GM19324 (cell line): ENCODE results near the gene GTF2IRD1.
"Not testable (repeated sequence)": the region's sequence is repeated elsewhere in the genome, so short reads cannot be mapped to it uniquely, and the experiment has no call there.

ENCODE experiments used
- ATAC-seq: cut with Tn5 transposase; IDR thresholded peaks from one replicate; pipeline ENCODE4 v1.9.1; 2021; ENCODE audit warnings: mild to moderate bottlenecking, moderate library complexity; ENCODE audit not compliant: unreplicated experiment, low FRiP score

Gene GTF2IRD1

DNA sequence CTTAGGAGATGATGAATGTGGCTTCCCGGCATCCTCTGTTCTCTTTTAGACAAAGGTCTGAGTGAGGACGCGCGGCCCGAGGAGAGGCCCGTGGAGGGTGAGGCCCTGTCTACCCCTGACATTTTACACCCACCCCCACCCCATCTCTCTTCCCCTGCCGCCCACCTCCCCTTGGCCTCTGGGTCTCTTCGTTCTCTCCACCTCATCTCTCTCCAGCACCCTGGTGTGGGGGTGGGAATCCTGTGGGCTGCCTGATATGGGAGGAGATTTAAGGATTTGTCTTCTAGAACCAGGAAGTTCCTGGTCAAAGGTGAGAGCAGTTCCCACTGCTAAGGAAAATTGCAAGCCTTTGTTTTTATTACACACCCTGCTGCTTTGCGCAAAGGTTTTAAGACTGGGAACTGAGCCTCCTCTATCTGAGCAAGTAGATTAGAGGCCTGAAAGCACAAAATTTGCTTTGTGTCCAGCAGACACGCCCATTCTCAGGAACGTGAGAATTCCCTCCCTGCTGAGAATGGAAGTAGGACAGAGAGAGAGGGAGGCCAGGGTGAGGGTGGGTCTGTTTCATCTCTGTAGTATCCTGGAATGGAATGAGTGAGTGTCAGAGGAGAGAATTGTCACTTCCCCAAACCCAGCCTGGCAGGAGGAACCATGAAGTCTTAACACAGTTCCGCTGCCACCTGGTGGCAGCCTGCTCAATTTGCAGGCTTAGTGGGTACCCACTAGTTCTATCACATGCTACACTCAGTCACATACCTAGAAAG is 91.2 kb downstream of the GTF2IRD1 start:
- ATAC-seq: no peak

DNA sequence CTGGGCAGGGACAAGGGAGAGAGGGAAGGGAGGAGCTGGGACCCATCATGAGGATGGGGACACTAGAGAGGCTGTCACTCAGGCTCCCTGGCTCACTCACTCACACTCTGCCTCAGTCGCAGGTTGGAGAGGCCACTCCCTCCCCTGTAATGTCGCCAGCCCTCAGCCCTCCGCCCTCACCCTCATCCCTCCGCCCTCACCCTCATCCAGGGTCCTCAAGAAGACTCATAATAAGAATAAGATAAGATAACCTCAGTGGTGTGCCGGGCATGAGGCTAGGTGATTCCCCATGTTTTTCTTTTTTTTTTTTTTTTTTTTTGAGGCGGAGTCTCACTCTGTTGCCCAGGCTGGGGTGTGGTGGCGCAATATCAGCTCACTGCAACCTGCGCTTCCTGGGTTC is 92.2 kb downstream of the GTF2IRD1 start:
- ATAC-seq: no peak

DNA sequence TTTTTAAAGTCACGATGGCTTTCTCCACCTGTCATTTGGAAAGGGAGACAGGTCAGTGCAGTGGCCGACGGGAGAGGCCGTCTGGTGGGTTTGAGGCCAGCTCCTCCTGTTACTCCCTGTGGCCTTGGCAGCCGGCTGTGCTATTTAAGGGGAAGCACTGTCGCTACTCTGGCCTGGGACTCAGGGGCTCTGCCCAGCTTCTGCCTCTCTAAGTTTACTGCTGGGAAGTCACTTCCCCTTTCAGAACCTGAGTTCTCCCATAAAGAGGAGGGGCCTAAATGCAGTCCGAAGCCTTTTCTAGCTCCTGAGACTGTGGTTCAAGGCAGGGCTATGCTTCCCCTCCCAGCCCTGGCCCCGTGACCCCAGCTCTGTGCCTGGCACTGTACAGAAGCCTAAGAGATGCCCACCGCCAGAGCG is 99.9 kb downstream of the GTF2IRD1 start:
- ATAC-seq: not testable (repeated sequence)

DNA sequence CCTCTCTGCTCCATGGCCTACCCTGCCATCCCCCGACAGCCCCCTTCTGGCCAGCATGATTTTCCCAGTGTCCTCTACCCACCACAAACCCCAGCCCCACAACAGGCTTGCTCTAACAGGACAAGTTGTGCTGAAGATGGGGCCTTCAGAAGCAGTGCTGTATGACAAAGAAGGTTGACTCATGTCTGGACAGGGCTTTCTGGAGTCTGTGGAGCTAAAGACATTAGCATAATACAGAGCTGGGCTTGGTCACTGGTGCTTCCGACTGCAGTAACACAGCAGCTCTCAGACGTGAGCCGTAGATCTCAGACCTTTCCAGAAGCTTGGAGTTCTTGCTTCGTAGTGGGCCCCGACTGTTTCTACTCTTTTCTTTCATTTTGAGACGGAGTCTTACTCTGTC is 100.5 kb downstream of the GTF2IRD1 start:
- no peak for ATAC-seq

DNA sequence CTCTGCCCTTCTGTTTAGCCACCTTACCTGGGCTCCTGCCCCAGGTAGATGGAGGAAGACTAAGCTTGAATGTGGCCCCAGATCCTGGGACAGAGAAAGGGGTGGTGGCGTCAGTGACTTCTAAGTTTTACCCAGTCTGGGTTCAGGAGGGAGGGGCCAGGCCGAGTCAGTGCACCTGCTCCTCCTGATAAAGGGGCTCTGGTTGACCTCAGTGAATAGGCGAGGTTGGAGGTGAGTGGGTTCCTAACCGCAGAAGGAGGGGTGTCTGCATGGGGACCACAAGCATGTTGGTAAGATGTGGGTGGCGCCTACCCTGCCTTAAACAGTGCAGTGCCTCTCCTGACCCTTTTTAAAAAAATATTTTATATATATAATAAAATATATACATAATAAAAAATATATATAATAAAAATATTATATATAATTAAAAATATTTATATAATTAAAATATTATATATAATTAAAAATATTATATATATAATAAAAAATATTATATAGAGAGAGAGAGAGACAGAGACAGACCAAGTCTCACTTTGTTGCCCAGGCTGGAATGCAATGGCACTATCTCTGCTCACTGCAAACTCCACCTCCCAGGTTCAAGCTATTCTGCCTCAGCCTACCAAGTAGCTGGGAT is 106.5 kb downstream of the GTF2IRD1 start:
- no peak for ATAC-seq

DNA sequence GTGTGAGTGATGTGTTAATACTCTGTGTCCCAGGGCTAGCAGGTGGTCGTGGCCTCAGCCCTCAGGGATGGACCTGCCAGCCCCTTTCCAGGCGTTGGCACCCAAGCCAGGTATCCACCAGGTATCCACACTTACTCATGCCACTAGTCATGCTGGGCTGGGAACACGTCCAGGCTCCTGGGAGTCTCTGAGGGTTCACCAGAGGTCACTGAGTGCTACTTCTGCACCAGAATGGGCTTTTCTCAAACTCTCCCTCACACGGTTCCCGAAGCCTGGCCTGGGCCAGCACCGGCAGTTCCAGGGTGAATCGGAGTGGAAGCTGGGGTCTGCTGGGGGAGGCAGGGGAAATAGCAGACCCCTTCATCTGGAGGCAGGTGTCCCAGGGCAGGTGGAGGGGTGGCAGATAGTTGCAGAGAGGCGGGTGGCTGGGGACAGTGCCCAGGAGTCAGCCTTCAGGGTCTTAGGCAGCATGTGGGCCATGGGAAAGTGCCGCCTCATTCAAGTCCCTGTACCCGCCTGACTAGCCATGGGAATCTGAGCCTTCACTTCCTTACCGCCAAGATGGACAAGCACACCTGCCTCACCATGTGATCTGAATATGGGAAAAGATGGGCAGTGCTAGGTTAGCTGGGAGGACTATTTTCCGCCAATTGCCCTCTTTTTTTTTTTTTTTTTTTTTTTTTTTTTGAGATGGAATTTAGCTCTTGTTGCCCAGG is 108.3 kb downstream of the GTF2IRD1 start:
- no peak for ATAC-seq

DNA sequence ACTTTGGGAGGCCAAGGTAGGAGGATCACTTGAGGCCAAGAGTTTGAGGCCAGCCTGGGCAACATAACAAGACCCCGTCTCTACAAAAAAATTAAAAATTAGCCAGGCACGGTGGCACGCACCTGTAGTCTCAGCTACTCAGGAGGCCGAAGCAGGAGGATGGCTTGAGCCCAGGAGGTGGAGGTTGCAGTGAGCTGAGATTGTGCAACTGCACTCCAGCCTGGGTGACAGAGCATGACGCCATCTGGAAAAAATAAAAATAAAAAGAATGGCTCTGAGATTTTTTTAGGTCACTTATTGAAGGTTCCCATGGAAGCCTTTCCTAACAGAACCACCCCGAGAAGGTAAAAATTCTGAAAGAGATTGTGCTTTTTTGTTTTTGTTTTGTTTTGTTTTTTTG is 109.9 kb downstream of the GTF2IRD1 start:
- not testable (repeated sequence) for ATAC-seq

DNA sequence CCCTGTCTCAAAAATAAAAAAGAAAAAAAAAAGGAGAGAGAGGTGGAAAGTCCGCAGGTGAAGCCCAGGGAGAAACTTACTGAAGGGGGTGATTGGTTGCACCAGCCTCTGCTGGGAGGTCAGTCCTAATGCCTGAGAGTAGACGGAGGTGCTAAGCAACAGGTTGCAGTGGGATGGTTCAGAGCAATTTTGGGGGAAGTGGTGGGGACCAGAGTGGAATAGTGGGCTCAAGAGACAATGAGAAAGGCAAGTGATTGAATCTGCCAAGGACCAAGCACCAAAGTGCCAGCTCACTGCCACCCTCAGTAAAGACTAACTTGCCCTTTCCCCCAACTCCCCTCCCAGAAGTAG is 113.6 kb downstream of the GTF2IRD1 start:
- ATAC-seq: no peak

DNA sequence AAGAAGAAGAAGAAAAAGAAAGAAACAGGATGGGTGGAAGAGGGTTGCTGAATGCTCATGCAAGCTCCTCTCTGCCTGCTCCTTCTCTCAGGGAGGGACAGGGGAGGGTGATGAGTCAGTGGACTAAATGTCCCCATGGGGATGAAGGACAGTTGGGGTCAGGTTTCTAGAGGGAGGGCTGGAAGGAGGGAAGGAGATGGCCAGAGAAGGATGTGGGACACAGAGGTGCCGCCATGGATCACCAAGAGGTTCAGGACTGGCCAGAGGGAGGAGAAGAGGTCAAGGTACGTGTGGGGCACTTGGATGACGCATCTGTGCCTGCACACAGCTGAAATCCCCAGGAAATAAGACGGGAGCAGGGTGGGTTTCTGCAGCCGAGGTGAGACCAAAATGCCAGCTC is 115.0 kb downstream of the GTF2IRD1 start:
- ATAC-seq: no peak

DNA sequence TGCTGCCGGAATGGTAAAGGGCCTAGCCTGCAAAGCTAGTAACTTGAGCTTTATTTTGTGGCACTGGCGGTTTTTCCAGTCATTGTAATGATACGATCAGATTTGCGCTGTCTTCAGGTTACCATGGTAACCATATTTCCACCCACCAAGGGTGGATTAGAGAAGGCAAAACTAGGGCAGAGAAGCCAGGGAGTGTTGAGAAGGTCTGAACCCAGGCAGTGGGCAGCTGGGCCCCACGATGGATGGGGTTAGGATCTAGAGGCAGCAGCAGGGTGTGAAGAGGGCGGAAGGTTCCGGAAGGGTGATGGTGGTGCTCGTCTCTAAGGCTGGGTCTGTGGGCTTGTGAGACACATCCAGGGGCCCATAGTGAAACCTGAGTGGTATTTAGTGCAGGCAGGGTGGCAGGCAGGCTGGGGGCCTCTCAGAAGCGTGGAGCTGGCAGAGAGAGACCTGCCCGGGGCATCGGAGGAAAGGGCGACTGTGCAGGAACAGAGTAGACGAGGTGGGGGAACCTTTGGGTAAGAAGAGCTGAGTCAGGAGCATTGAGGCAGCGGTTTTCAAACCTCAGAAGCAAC is 115.9 kb downstream of the GTF2IRD1 start:
- no peak for ATAC-seq

DNA sequence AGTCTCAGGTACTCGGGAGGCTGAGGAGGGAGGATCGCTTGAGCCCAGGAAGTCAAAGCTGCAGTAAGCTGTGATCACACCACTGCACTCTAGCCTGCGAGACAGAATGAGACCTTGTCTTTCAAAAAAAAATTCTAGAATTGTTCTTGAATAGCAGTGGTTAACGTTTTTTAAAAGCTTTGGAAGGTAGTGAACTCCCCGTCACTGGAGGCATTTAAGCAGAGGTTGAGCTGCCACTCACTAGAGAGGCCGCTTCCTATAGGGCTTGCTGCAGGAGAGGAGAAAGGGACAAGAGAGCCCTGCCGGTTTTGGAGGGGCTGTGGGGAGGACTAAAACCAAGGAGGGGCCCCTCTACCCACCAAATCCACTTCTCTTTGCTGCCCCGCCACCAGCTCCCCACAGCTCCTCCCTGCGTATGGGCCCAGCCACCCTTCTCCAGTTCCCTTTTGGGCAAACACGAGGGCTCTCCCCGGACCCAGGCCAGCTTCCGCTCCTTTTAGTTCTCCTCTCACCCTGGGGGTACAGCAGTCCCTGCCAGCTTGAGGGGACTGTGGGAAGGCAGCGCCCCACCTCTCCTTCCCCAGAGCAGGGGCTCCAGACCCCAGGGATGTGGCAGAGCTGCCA is 116.9 kb downstream of the GTF2IRD1 start:
- ATAC-seq: no peak

DNA sequence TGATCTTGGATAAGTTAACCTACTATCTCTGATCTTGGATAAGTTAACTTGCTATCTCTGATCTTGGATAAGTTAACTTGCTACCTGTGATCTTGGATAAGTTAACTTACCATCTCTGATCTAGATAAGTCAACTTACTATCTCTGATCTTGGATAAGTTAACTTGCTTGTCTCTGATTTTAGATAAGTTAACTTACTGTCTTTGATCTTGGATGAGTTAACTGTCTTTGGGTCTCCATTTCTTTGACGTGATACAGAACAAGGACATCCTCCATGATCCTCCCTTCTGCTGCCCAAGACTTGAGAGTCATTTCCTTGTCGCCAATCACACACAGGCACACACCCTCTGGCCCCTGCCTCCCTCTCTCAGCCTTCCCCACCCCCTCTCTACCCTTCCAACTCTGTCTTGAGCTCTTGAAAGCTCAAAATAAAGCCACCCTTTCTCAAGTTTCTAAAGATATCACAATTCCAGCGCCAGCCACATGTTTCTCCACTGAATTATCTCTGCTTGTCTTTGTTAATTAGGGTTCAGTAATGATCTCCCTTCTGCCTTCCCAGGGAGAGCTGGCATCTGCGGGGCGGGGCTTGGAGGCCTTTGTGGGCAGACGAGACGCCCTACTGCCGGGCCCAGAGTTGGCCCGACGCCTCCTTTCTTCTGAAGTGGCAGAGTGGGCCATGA is 118.7 kb downstream of the GTF2IRD1 start:
- no peak for ATAC-seq

DNA sequence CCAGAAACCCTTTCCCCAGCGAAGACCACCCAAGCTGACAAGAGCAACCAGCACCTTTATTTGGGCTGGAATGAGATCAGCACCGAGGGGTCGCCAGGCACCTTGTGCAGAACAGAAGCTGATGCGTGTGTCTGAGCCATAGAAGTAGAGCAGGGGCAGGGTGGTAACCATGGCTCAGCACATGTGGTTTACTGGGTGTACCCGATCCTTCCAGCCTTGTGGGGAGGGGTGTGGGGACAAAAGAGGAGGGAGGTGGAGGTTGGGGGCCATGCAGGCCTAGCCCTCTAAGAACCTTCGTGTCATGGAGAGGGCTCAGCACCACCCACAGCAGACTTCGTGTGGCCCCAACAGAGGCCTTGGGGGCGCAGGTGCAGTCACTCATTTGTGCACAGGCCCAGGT is 119.8 kb downstream of the GTF2IRD1 start:
- no peak for ATAC-seq

DNA sequence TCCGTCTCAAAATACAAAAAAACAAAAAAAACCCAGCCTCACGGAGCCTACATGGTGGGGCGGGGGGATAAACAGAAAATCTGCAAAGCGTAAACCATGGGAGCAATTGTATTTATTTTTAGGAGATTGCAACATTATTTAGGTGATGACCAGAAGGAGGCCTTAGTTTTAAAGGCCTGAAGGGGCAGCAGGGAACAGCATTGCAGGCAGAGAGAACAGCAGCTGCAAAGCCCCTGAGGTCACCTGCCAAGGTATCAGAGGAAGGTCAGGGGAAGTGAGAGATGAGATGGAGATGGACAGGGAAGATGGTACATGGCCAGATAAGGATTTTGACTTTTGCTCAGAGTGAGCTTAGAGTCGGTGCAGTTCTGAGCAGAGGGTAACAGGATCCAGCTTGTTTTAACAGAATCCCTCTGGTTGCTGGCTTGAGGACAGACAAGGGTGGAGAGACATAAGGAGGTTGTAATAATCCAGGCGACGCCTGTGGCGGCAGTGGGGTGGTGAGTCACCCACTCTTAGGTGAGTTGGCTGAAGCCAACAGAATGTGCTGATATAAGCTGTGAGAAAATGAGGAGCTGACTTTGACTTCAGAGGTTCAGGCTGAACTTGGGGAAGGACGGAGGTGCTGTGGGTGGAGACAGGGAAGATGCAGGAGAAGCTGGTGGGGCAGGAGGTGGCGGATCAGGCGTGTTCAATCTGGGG is 121.5 kb downstream of the GTF2IRD1 start:
- ATAC-seq: no peak

DNA sequence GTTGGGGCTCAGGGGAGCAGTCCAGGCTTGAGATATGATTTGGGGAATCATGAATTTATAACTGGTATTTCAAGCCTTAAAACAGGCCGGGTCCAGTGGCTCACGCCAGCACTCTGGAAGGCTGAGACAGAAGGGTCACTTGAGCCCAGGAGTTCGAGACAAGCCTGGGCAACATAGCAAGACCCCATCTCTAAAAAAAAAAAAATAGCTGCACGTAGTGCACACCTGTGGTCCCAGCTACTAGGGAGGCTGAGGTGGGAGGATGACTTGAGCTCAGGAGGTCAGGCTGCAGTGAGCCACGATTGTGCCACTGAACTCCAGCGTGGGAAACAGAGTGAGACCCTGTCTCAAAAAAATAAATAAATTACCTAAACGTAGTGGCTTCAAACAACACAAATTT is 122.1 kb downstream of the GTF2IRD1 start:
- ATAC-seq: no peak

DNA sequence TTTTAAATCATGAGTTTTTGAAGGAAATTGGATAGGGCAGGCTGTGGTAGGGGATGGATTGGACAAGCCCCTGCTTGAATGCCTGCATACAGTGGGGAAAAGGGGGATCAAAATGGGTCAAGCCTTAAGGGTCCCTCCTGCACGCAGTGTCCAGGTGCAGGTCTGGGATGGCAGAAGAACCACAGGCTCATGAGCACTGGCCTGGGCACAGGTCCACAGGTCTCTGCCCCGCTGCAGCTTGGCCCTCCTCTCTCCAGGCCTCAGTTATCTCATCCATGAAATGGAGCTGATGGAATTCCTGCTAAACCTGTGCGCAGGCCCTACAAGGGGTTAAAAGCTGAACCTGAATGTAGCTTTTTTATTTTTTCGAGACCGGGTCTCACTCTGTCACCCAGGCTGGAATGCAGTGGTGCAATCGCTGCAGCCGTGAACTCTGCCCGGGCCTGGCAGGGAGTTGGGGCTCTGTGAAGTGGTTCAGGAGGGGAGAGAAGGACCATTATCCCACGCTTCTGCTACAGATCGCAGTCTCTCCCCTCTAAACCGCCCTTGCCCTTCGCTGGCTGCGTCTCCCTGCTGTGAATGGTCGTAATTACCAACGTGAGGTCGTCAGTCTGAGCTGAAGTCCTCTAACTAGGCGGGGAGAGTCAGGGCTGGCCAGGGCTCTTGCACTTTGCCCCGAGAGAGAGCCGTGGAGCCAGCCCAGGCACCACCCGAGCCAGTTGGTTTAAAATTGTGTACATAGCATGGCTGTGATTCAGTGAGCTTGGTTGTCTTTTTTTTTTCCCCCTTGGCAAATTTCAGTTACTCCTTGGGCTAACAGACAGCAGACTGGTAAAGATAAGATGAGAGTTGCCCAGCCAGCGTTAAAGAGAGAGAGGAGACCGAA is 126.3 kb downstream of the GTF2IRD1 start:
- ATAC-seq: no peak

DNA sequence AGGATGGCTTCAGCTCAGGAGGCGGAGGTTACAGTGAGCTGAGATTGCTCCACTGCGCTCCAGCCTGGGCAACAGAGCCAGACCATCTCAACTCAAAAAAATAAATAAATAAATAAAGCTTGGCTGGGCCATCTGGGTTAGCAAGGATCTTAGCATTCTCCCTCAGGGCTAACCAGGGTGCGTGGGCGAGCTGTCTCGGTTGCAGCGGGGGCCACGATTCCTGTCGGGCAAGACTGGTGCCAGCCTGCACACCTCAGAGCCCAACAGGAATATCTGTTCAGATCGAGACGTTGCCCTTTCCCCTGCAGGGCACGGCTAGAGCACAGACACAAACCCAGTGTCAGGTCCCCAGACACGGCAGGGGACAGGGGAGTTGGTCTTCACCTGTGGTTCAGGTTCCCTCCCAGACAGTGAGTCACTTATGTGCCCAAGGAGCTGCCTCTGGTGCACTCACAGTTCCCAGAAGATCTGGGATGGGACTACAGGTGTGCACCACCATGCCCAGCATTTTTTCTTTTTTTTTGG is 128.3 kb downstream of the GTF2IRD1 start:
- no peak for ATAC-seq

DNA sequence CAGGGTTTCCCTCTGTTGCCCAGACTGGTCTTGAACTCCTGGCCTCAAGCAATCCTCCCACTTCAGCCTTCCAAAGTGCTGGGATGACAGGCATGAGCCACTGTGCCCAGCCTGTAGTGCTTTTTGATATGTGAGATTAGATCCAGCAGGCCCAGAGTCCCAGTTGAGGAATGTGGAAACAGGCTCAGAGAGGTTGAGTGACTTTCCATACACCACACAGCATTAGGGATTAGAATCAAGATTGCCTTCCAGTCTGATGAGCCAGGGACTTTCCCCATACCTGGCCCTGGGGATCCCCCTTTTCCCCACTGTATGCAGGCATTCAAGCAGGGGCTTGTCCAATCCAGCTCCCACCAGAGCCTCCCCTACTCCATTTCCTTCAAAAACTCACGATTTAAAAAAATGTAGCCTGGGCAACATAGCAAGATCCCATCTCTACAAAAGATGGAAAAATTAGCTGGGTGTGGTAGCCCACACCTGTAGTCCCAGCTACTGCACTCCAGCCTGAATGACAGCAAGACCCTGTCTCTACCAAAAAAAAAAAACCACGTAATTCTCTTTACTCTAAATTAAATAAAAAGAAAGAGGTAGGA is 128.8 kb downstream of the GTF2IRD1 start:
- no peak for ATAC-seq
